Measurements from ENCODE around the gene SLC25A45. TPM values are rescaled to one million over a fixed set of nuclear protein-coding genes. Genes with fewer than 3 reads are reported as not detected.

The SLC25A45 gene
- total RNA-seq, 1 donor from 2014 or later = 0.26 TPM

GRCh38 chr11:65325435-65325834 is 57.0 kb downstream of the SLC25A45 start:
- no peak overlapping the region for H3K4me3 ChIP-seq (ENCODE audit: low read depth, low read length)
- no peak for FAIRE-seq

More at GRCh38 chr11:65325435-65325834, 57.0 kb downstream of the SLC25A45 start:
- peaks cover 19% of the 10 kb centered on the region for H3K36me3 ChIP-seq (ENCODE audit: control insufficient read depth, insufficient read depth, low read length)
- DNase-seq (ENCODE audit: low read depth) = no peak
- H3K27me3 ChIP-seq (ENCODE audit: control insufficient read depth, insufficient read depth, low read length) = no peaks in the 10 kb centered on the region
- TF ChIP-seq, protein P1, sequence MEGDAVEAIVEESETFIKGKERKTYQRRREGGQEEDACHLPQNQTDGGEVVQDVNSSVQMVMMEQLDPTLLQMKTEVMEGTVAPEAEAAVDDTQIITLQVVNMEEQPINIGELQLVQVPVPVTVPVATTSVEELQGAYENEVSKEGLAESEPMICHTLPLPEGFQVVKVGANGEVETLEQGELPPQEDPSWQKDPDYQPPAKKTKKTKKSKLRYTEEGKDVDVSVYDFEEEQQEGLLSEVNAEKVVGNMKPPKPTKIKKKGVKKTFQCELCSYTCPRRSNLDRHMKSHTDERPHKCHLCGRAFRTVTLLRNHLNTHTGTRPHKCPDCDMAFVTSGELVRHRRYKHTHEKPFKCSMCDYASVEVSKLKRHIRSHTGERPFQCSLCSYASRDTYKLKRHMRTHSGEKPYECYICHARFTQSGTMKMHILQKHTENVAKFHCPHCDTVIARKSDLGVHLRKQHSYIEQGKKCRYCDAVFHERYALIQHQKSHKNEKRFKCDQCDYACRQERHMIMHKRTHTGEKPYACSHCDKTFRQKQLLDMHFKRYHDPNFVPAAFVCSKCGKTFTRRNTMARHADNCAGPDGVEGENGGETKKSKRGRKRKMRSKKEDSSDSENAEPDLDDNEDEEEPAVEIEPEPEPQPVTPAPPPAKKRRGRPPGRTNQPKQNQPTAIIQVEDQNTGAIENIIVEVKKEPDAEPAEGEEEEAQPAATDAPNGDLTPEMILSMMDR (IDR thresholded peaks at IDR 0.05; ENCODE audit: insufficient read depth, low read length, severe bottlenecking) = no peak

Other genes with a start within 250 kb of the SLC25A45 start
- gene SYVN1, start 248.1 kb downstream of the SLC25A45 start, total RNA-seq = 11.6 and 19.7 TPM in 2 replicates
- not detected in 2 replicates for gene SPDYC, start 212.4 kb downstream of the SLC25A45 start, total RNA-seq
- gene CAPN1, start 200.7 kb downstream of the SLC25A45 start, total RNA-seq = 136 and 165 TPM in 2 replicates
- 1.3 and 1.6 TPM in 2 replicates for gene POLA2, start 120.7 kb downstream of the SLC25A45 start, total RNA-seq
- gene CDC42EP2, start 67.8 kb downstream of the SLC25A45 start, total RNA-seq = 1.9 and 2.4 TPM in 2 replicates
- gene DPF2, start 48.8 kb downstream of the SLC25A45 start, total RNA-seq = 16.8 and 18.2 TPM in 2 replicates
- gene TIGD3, start 27.9 kb downstream of the SLC25A45 start, total RNA-seq = 0.26 TPM in 2 replicates
- gene FRMD8, start 4.0 kb upstream of the SLC25A45 start, total RNA-seq = 21.9 and 66.6 TPM in 2 replicates
- 114 and 133 TPM in 2 replicates for gene NEAT1, start 40.2 kb upstream of the SLC25A45 start, total RNA-seq
- 11,095 and 16,401 TPM in 2 replicates for gene MALAT1, start 116.4 kb upstream of the SLC25A45 start, total RNA-seq
- 49.5 and 64.5 TPM in 2 replicates for gene SCYL1, start 142.4 kb upstream of the SLC25A45 start, total RNA-seq
- 22.5 and 35.0 TPM in 2 replicates for gene LTBP3, start 175.7 kb upstream of the SLC25A45 start, total RNA-seq
- gene ZNRD2, start 187.8 kb upstream of the SLC25A45 start, total RNA-seq = 30.3 and 43.4 TPM in 2 replicates
- gene FAM89B, start 189.9 kb upstream of the SLC25A45 start, total RNA-seq = 10.6 and 10.8 TPM in 2 replicates
- 31.6 and 62.0 TPM in 2 replicates for gene EHBP1L1, start 193.4 kb upstream of the SLC25A45 start, total RNA-seq
- 0.79 and 4.1 TPM in 2 replicates for gene KCNK7, start 213.2 kb upstream of the SLC25A45 start, total RNA-seq
- gene MAP3K11, start 231.6 kb upstream of the SLC25A45 start, total RNA-seq = 11.1 and 18.6 TPM in 2 replicates
- gene PCNX3, start 233.1 kb upstream of the SLC25A45 start, total RNA-seq = 5.3 and 10.2 TPM in 2 replicates

Data from bronchial epithelial cell (primary cell).